GM19240 (cell line): ENCODE measurements around the gene EFCAB5.
"Not testable (repeated sequence)": the region's sequence is repeated elsewhere in the genome, so short reads cannot be mapped to it uniquely, and the experiment has no call there.

Experiments used
- DNase-seq: peaks from one replicate; pipeline ENCODE4 v3.0.0; 2011; ENCODE audit warnings: low spot score; ENCODE audit not compliant: insufficient read length

The EFCAB5 gene

DNA sequence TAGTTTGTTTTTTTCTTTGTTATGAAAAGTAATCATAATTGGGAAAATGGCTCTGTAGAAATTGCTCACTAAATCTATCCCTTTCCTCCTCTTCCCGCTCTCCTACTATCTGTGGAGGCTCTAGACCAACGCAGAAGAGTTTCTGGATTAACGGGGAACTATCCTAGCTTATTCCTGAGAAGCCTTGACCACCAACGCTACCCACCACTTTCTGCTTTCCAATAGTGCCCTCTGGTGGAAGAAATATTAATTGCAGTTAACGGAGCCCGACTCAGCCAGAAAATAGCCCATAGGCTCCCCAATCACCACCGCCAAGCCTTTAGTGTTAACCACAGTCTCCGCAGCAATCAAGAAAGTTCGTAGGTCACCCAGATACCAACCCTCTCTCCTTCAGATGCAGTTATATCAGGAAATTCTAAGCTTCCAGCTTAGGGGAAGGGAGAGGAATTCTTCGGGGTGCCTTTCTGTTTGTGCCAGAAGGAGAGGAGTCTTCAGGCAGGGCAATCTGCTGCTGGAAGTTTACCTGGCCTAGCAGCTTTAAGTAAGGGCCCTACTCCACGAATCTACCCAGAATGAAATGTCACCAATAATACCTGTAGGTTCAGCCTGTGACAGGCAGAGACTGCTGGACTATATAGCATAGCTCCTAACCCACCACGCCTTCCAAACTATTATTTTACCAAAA is 152.2 kb downstream of the EFCAB5 start:
- peak; percentile 62 for DNase-seq

DNA sequence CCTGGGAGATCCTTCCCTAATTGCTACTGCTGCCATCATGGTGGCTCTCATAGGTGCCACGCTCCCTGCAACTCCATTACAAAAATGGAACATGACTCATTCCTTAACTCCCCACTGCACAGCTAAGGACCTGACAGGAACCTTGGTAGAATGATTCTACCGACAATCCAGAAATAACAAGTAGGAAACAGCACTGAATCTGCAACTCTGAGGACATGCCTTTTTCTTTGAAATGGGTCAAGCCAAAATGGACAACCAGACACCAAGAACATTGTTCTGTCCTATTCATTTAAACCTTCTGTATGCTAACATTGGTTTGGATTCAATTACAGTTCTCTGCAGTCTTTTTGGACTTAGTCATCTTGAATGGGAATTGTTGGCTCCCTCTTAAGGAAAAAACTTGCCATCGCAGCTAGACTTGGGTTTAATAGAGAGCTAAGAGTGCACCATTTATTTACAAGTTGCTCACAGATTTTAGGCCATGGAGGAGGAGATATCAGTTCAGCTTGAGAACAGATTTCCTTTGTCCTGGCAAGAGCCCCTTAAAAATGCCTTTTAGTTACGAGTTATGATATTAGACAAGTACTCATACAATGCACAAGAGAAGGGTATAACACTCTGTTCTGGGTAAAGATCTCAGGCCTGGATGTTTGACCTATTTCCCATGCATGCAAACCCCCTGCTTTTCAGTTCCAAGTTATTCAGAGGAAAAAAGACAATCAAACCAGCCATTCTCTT is 154.2 kb downstream of the EFCAB5 start:
- DNase-seq, result no peak

DNA sequence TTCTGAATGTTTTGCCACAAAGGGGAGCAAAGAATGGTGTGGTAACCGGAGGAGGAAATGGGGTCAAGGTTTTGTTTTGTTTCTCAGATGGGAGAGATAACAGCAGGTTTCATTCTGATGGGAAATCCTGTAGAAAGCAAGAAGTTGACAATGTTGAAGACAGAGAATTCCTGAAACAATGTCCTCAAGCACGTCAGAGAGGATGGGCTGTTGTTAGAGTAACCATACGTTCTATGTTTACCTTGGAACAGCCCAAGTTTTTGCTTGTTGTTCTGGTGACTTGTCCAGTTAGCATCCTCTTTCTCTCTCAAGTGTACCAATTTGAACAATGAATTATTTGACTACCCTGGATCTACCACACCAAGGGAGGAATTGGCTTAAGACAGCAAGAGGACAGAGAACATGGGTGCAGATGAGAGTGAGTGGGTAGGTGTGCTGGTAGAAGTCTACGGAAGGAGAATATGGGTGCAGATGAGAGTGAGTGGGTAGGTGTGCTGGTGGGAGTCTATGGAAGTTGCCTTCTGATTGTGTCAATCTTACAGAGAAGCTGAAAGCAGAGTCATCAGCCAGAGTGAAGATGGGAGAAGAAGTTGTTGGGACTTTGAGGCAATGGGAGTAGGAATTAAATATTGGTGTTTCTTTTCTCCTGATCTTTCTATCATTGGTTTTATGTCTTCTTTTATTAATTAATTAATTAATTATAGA is 160.4 kb downstream of the EFCAB5 start:
- DNase-seq, result no peak

DNA sequence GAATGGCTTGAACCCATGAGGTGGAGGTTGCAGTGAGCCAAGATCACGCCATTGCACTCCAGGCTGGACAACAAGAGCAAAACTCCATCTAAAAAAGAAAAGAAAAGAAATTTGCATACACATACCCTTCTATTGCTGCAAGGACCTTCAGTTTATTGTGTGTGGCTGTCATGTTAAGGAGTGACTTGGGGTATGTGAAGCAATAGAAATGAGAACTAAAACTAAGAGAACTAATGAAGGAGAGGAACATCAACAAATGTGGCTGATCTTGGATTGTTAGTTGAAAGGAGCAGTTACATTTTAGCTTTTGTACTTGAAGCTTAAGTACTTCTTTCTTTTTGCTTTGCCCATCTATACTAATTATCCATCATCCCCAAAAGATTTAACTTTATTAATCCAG is 162.5 kb downstream of the EFCAB5 start:
- DNase-seq, result no peak

DNA sequence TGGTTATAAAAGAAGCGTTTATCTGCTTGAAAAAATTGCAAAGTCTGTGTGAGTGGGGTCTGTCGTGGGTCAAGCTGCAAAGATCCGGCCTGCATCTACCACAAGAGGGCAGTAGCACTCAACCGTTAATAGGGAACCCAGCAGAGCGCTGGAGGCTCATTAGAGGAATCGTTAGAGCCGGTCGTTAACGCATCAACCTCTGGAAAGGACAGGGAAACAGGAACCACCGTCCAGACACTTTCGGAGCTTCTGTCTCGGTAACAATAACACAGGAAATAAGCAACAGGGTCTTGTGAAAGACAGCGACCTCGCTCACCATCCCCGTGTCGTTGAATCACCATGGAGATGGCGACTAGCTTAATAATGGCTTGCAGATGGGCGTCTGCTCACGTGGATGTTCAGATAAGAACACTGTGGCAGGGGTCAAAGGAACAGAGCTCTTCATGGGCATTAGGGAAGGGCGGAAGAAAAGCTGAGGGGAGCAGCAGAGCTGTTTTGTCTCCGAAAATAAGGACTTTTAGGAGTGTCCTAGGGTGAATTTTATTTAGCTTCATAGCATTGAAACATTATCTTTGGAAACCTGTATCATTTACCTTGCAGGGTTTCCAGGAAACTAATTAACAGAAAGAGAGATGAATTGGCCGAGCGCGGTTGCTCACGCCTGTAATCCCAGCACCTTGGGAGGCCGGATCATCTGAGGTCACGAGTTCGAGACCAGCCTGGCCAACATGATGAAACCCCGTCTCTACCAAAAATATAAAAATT is 163.3 kb downstream of the EFCAB5 start:
- peak; percentile 48 for DNase-seq

DNA sequence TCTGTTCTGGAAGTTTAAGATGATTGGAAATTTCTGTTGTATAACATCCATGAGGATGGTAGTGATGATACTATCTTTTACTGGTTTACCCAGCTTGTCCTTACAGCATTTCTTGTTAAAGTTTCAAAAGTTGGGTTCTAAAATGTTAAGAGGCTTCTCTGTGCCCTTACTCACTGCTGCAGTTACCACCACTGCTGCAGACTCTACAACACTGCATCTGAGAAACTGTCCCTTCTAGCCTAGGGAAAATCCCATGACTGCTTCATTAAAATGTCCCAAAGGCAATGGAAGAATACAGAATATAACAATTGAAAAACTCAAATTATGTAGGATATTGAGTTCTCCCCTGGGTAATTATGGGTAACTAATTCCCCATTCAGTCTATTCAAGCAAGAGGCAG is 171.4 kb downstream of the EFCAB5 start:
- DNase-seq, result no peak

DNA sequence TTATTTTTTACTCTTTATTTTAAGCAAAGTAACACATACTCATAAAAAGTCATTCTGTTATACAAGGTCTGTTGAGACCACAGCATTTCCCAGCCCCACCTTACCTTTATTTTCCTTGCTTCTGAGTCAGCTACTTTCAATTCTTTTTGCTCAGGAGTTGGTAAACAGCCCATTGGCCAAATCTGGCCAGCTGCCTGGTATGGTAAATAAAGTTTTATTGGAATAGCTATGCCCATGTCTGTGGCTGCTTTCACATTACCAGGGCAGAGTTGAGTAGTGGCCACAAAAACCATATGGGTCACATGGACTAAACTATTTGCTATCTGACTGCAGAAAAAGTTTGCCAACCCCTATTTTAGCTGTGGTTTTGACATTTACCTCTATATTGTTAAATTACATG is 171.8 kb downstream of the EFCAB5 start:
- DNase-seq, result no peak

DNA sequence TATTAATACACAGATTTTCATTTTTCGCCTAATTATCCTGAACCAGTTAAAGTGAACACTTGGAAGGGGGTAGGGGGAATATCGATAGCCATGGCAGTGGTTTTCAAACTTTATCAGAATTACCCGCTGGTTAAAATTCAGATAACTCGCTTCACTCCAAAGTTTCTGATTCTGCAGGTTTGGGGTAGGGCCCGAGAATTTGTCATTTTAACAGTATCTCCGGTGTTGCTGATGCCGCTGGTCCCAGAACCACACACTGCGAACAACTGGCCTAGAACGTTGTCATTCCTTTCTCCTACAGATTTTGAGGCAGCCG is 174.9 kb downstream of the EFCAB5 start:
- no peak for DNase-seq

DNA sequence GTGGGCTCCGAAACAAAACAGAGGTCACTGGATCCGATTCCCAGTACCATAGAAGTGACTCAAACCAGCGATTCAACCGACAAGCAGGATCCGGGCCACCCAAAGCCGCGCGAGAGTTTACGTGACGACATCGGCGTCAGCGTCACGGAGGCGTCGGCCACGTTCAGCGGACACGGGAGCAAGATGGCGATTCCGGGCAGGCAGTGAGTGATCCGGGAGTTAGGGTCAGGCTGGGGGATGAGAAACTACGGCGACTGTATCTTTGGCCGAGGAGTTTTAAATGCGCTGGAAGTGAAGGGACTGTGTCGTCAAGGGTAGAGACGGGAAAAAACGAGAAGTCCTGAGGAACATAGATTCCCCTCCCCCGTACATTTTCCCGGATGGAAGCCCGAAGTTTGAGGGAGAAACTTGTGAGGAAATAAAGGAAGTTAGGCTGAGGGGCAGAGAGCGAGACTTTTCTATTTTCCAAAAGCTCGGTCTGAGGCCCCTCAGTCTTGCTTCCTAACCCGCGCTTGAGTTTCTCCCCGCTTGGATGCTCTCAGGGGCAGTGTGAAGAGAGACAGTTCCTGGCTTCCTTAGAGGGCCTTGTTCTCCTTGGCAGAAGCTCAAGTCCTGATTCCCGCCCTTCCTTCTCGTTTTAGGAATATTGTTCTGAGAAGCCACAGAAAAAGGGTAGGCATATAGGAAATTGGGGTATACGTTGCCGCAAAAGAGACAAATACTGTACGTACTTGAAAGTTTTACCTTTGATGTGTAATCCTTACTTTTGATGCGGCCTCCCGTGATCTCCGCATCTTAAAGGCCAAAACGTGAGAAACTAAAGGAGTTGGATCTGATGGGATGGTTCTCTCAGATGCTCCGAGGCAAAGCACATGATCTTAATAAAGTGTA is 175.5 kb downstream of the EFCAB5 start, which contains the start of gene NSRP1:
Gene NSRP1, plus strand, starts transcription at position 156 of the 891 bp plus-strand sequence. Its CDS starts 28 bp downstream, at position 184.
- peak; percentile 80 for DNase-seq

DNA sequence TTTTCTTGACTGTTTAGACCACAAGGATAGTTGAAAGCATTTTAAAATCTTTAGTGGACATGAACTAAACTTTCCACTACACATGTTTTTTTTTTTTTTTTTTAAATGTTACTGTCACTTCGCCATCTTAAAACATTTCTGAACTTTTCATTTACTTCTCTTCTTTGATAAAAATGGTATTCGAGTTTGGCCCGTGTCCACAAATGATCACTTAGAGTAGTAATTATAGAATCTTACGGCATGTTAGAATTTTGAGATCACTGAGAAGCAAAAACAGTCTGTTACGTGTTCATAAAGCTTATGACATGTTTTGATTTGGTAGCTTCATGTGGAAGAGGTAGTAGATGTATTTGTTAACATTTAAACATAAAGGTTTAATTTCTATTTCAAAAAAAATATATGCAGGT is 176.2 kb downstream of the EFCAB5 start:
- DNase-seq, result no peak

DNA sequence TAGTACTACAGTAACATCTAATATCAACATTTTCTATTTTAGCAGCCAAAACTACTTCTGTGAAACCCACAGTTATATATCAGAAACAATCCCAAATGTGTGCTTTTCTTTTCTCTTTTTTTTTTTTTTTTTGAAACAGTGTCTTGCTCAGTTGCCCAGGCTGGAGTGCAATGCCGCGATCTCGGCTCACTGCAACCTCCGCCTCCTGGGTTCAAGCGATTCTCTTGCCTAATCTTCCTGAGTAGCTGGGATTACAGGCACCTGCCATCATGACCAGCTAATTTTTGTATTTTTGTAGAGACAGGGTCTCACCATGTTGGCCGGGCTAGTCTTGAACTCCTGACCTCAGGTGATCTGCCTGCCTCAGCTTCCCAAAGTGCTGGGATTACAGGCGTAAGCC is 177.2 kb downstream of the EFCAB5 start:
- not testable (repeated sequence) for DNase-seq

DNA sequence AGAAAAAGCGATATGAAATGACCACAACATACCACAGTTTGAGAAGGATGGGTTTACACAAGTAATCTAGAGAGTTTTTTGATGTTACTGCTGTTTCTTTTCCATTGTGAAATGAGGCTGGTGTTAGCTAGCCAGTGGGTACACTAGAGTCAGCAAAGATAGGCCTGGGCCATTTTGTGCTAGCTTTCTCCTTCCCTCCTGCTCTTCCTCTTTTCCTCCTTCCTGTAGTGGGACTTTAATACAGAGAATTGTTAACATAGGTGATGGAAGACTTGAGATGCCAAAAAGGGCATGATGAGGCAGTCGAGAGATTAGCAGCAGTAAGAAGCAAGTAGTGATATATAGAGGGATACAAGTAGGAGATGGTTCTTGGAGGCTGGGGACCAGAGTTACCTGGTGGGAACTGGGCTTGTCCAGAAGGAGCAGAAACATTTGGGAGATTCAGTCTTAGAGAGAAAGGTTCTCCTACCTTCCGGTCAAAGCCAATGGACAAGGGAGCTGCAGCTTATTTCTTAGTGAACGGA is 182.9 kb downstream of the EFCAB5 start:
- DNase-seq, result no peak

DNA sequence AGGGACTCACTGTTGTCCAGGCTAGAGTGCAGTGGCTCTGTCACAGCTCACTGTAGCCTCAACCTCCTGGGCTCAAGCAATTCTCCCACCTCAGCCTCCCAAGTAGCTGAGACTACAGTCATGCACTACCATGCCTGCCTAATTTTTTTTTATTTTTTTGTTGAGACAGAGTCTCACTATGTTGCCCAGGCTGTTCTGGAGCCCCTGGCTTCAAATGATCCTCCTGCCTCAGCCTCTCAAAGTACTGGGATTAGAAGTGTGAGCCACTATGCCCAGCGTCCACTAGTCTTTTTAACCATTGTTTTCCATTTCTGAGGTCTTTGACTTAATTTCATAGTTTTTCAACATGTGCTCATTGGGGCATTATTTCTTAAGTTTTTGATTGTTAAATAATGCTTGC is 188.7 kb downstream of the EFCAB5 start:
- DNase-seq, result no peak

DNA sequence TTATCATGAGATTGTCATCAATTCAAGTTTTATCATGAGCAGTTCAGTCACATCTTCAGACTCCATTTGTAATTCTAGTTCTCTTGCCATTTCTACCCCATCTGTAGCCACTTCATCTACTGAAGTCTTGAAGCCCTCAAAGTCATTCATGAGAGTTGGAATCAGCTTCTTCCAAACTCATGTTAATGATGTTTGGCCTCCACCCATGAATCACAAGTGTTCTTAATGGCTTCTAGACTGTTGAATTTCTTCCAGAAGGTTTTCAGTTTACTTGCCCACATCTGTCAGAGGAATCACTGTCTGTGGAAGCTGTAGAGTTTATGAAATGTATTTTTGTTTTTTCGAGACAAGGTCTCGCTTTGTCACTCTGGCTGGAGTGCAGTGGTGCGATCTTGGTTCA is 191.2 kb downstream of the EFCAB5 start:
- DNase-seq, result no peak

DNA sequence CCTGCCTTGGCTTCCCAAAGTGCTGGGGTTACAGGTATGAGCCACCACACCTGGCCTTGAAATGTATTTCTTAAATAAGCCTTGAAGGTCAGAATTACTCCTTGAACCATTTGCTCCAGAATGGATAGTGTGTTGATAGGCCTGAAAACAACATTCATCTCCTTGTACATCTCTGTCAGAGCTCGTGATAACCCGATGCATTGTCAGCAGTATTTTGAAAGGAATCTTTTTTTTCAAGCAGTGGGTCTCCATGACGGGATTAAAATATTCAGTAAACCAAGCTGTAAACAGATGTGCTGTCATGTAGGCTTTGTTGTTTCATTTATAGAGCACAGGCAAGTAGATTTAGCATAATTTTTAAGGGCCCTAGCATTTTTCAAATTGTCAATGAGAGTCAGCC is 191.8 kb downstream of the EFCAB5 start:
- DNase-seq, result no peak

DNA sequence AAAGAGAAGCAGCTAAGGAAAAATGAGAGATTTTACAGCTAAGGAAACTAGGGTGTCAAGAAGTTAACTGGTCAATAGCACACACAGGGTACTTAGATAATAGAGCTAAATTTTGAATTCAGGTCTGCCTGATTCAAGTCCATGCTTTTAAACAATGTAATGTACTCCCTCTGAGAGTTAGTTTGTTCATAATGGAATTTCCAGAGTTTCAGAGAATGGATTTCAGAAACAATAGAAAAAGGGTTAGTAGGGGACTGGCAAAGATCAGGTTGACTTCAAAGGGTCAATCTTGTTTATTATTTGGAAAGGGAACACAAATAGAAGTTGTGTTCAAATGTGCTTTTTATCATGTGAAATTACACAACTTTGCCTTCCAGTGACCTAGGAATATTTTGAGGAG is 193.1 kb downstream of the EFCAB5 start:
- DNase-seq, result no peak

DNA sequence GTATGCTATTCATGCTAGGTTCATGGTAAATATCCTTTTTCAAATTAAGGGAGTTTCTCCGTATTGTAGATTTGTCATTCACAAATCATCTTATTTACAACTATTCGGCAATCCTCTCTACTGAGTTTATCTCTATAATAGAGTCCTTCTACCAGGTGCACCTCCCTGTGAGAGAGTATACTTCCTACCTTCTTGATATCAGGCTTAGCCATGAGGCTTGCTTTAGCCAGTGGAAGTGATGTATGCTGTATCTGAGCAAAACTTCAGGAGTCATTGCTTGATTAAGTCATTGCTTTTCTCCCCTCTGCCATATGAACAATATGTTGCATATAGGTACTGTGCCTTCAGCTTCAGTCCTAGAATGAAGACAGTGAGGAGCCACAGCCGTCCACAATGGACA is 195.7 kb downstream of the EFCAB5 start:
- DNase-seq, result no peak

DNA sequence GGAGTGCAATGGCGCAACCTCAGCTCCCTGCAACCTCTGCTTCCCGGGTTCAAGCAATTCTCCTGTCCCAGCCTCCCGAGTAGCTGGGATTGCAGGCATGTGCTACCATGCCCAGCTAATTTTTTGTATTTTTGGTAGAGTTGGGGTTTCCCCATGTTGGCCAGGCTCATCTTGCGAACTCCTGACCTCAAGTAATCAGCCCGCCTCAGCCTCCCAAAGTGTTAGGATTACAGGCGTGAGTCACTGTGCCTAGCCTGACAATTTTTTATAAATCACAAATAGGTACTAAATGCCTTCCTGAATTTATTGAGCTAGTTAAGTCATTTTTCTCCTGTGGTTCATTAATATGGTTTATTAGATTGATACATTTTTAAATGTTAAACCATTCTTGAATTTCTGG is 206.4 kb downstream of the EFCAB5 start:
- not testable (repeated sequence) for DNase-seq

DNA sequence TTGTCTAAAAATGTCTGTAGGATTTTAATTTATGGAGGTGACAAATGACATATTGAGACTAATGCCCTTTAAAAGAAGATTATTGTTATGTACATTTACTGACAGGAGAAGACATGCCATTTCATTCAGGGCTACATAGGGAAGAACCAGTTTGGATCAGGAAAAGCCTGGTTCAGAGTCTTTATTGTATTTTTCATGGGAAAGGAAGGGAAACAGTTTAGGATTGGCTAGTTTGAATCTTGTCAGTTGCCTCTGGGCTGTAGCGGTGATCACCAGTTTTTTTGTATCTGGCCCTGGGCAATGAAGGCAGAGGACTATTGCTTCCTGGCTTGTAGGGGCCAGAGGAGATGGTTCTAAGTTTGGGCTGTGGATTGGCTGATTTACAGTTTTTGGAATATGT is 206.9 kb downstream of the EFCAB5 start:
- no peak for DNase-seq

DNA sequence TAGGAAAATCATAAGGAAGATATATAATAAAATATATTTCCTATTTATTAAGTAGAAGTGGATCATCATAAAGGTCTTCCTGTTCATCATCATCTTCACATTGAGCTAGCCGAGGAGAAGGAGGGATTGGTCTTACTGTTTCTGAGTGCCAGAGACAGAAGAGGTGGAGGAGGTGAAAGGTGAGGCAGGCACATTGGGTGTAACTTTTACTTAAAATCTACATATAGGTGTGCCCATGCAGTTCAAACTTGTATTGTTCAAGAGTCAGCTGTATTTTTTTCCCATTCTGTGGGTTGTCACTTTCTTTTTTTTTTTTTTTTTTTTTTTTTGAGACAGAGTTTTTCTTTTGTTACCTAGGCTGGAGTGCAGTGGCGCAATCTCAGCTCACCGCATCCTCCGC is 210.0 kb downstream of the EFCAB5 start:
- DNase-seq, result no peak

DNA sequence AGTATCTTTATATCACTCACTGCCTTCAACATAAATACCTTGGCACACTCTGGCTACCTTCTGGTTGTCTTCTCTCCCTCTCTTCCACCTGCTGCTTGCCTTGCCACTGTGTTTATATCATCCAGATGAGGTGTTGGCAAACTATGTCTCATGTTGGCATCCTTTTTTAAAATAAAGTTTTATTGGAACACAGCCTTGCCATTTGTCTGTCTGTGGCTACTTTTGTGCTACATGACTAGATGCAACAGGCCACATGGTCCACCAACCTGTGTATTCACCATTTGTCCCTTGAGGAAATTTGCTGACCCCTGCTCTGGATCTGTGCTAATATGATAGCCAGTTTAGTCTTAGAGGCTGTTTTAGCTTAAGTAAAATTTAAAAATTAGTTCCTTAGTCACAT is 212.0 kb downstream of the EFCAB5 start:
- DNase-seq, result no peak
